DOHH2 (cell line): ENCODE data around the gene TM4SF5.
A peak's percentile ranks its signal among the peaks of the same experiment; 100 is the strongest.

Experiments used
- H3F3A ChIP-seq: fragments of 200-600 bp; sonication (generic), shearing (Covaris generic); 2 replicates; pipeline ENCODE4 v1.6.0; 2016; ENCODE audit warnings: antibody characterized with exemption, mild to moderate bottlenecking; ENCODE audit not compliant: control insufficient read depth, insufficient read depth
- H3K27ac ChIP-seq: fragments of 200-600 bp; sonication (generic); 2 replicates; pipeline ENCODE4 v1.5.1; 2014; ENCODE audit warnings: low read depth, mild to moderate bottlenecking, low read length, moderate library complexity
- H3K27me3 ChIP-seq: fragments of 200-600 bp; sonication (generic); 2 replicates; pipeline ENCODE4 v1.6.1; 2014; ENCODE audit warnings: mild to moderate bottlenecking, low read length, mixed read lengths; ENCODE audit not compliant: control insufficient read depth
- H3K36me3 ChIP-seq: fragments of 200-600 bp; sonication (generic); 2 replicates; pipeline ENCODE4 v1.6.1; 2014; ENCODE audit warnings: mild to moderate bottlenecking, low read length, moderate library complexity, mixed read lengths; ENCODE audit not compliant: control insufficient read depth
- H3K4me1 ChIP-seq: fragments of 200-600 bp; sonication (generic); 2 replicates; pipeline ENCODE4 v1.6.1; 2014; ENCODE audit warnings: mild to moderate bottlenecking, low read length, mixed read lengths; ENCODE audit not compliant: control insufficient read depth
- H3K4me2 ChIP-seq: fragments of 200-600 bp; sonication (generic); 2 replicates; pipeline ENCODE4 v1.6.0; 2014; ENCODE audit warnings: mild to moderate bottlenecking, low read length, moderate library complexity
- H3K4me3 ChIP-seq: fragments of 200-600 bp; sonication (generic); 2 replicates; pipeline ENCODE4 v1.5.1; 2014; ENCODE audit warnings: mild to moderate bottlenecking, low read length, mixed read lengths
- H3K79me2 ChIP-seq: fragments of 200-600 bp; sonication (generic); 2 replicates; pipeline ENCODE4 v1.6.1; 2014; ENCODE audit warnings: mild to moderate bottlenecking, low read length, mixed read lengths; ENCODE audit not compliant: control insufficient read depth
- H3K9me2 ChIP-seq: fragments of 200-600 bp; sonication (generic); replicated peaks from 2 replicates; pipeline ENCODE4 v1.6.1; 2014; ENCODE audit warnings: mild to moderate bottlenecking, low read length, mixed read lengths; ENCODE audit not compliant: control insufficient read depth
- H3K9me3 ChIP-seq: fragments of 200-600 bp; sonication (generic); 2 replicates; pipeline ENCODE4 v1.6.1; 2014; ENCODE audit warnings: antibody characterized with exemption, low read length, mixed read lengths; ENCODE audit not compliant: control insufficient read depth, insufficient read depth
- H4K20me1 ChIP-seq: fragments of 200-600 bp; sonication (generic); 2 replicates; pipeline ENCODE4 v1.6.0; 2014; ENCODE audit warnings: low read depth, mild to moderate bottlenecking, antibody characterized with exemption, low read length, moderate library complexity; ENCODE audit not compliant: control insufficient read depth, insufficient read depth
- EZH2phosphoT487 ChIP-seq: fragments of 200-600 bp; sonication (generic); IDR thresholded peaks from 2 replicates; pipeline ENCODE4 v1.6.1; 2017; ENCODE audit warnings: borderline replicate concordance, mild to moderate bottlenecking, antibody characterized with exemption, low read length, moderate library complexity, mixed read lengths
- TF ChIP-seq, protein P1 (sequence below): fragments of 200-600 bp; sonication (generic); IDR thresholded peaks from one replicate; pipeline ENCODE4 v1.5.1; 2014; ENCODE audit warnings: antibody characterized with exemption, mild to moderate bottlenecking, low read depth, low read length; ENCODE audit not compliant: poor library complexity, severe bottlenecking

TM4SF5 gene

GRCh38 chr17:4725646-4726310, 45.9 kb upstream of the TM4SF5 start:
- Histone ChIP-seq H3F3A (no peaks in the 10 kb centered on the region), H3K9me2 (no peaks in the 10 kb centered on the region), H4K20me1 (no peaks in the 10 kb centered on the region), H3K4me2 (peak overlapping the region; percentile 9), H3K9me3 (no peaks in the 10 kb centered on the region), H3K27ac (no peak overlapping the region), H3K4me3 (no peak overlapping the region), H3K27me3 (no peaks in the 10 kb centered on the region), H3K36me3 (no peaks in the 10 kb centered on the region), H3K79me2 (no peaks in the 10 kb centered on the region), H3K4me1 (peaks cover 12% of the 10 kb centered on the region)
- TF ChIP-seq, protein P1, sequence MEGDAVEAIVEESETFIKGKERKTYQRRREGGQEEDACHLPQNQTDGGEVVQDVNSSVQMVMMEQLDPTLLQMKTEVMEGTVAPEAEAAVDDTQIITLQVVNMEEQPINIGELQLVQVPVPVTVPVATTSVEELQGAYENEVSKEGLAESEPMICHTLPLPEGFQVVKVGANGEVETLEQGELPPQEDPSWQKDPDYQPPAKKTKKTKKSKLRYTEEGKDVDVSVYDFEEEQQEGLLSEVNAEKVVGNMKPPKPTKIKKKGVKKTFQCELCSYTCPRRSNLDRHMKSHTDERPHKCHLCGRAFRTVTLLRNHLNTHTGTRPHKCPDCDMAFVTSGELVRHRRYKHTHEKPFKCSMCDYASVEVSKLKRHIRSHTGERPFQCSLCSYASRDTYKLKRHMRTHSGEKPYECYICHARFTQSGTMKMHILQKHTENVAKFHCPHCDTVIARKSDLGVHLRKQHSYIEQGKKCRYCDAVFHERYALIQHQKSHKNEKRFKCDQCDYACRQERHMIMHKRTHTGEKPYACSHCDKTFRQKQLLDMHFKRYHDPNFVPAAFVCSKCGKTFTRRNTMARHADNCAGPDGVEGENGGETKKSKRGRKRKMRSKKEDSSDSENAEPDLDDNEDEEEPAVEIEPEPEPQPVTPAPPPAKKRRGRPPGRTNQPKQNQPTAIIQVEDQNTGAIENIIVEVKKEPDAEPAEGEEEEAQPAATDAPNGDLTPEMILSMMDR = no peak
- TF ChIP-seq EZH2phosphoT487 = no peak

DNA sequence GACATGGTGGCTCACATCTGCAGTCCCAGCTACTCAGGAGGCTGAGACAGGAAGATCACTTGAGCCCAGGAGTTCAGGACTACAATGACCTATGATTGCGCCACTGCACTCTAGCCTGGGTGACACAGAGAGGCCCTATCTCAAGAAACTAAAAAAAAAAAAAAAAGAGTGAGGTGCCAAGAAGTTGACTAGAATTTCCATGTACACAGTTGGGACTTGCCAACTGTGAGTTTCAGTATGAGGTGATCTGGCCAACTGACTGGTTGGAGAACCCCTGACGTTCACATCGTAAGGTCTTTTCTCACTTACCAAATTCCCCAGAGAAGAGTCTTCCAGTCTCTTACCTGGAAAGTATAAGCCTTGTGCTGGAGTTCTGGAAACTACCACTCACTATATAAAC, 43.6 kb upstream of the TM4SF5 start:
- Histone ChIP-seq H3K4me3 (no peak overlapping the region), H3K27ac (no peak overlapping the region), H3K9me3 (no peaks in the 10 kb centered on the region), H3K79me2 (peaks cover 4% of the 10 kb centered on the region), H4K20me1 (no peaks in the 10 kb centered on the region), H3K9me2 (no peaks in the 10 kb centered on the region), H3K36me3 (no peaks in the 10 kb centered on the region), H3K4me2 (no peak overlapping the region), H3K27me3 (no peaks in the 10 kb centered on the region), H3K4me1 (peaks cover 25% of the 10 kb centered on the region), H3F3A (peaks cover 1% of the 10 kb centered on the region; the same call in 1 of the 2 replicates)
- TF ChIP-seq, protein P1 = no peak

DNA sequence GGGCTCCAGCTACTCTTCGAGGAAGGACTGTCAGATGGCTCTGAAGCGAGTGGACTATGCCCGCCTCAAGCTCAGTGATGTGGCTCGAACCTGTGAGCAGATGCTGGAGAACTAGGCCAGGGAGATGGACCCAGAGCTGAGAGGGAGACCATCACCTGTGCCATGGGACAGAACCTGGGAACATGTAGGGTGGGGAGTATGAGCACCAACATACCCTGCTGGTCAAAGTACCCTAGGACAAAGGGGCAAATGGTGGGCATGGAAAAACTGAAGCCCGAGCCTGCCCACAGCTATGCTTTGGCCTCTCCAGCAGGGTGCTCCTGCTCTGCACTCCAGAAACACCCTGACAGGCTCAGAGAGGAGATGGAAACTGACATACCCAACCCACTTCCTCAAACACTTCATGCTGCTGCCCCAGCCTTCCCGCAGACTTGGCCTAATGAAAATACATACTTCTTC, 38.6 kb upstream of the TM4SF5 start:
- peak overlapping the region; percentile 44 for H3K27ac ChIP-seq

More for the DNA sequence above, 38.6 kb upstream of the TM4SF5 start:
- Histone ChIP-seq H3K9me2 (no peaks in the 10 kb centered on the region), H3K36me3 (no peaks in the 10 kb centered on the region), H3K4me2 (peak overlapping the region; percentile 72), H3K79me2 (peaks cover 4% of the 10 kb centered on the region), H3K27me3 (peaks cover 1% of the 10 kb centered on the region), H3K4me3 (no peak overlapping the region), H3K9me3 (no peaks in the 10 kb centered on the region), H3K4me1 (peaks cover 26% of the 10 kb centered on the region), H3F3A (peaks cover 7% of the 10 kb centered on the region; the same call in 1 of the 2 replicates), H4K20me1 (no peaks in the 10 kb centered on the region)
- no peak for TF ChIP-seq EZH2phosphoT487
- TF ChIP-seq, protein P1 = peak; percentile 66
